Right renal cortex interstitium (tissue), 3 donors: ENCODE data around the gene TNRC18. TPM values are rescaled to one million over a fixed set of nuclear protein-coding genes. Genes with fewer than 3 reads are reported as not detected.
A peak's percentile ranks its signal among the peaks of the same experiment; 100 is the strongest.
"Not testable (repeated sequence)": the region's sequence is repeated elsewhere in the genome, so short reads cannot be mapped to it uniquely, and the experiment has no call there.

ENCODE experiments used
- DNase-seq, 3 donors: peaks; one replicate each; pipeline ENCODE4 v3.0.0-alpha.2; 2013; ENCODE audit warnings: low read depth in 3 of 3, low spot score in 2 of 3
- polyA plus RNA-seq, 3 donors: library from polyadenylated mRNA; unstranded; fragments of 120-200 nt; gene quantifications; one replicate each; pipeline ENCODE4 v1.2.1, GENCODE V29; 2013; ENCODE audit not compliant: insufficient read length in 3 of 3

Gene TNRC18
- polyA plus RNA-seq, 3 donors, result 89.2 to 111 (median 99.0) TPM

GRCh38 chr7:5380350-5381070, 43.1 kb downstream of the TNRC18 start:
- DNase-seq, result no peak

- no peak for DNase-seq
Measured at GRCh38 chr7:5379546-5379945, 44.1 kb downstream of the TNRC18 start.

- DNase-seq, result no peak
Measured at GRCh38 chr7:5377816-5378215, 45.8 kb downstream of the TNRC18 start.

GRCh38 chr7:5377279-5377678, 46.4 kb downstream of the TNRC18 start:
- DNase-seq, result no peak

GRCh38 chr7:5375925-5376324, 47.7 kb downstream of the TNRC18 start:
- DNase-seq, result no peak

GRCh38 chr7:5374464-5374863, 49.2 kb downstream of the TNRC18 start:
- DNase-seq, result no peak

- no peak for DNase-seq
Measured at GRCh38 chr7:5373300-5373699, 50.3 kb downstream of the TNRC18 start.

- DNase-seq, result no peak
Measured at GRCh38 chr7:5370454-5371353, 52.9 kb downstream of the TNRC18 start.

GRCh38 chr7:5367661-5368060, 56.0 kb downstream of the TNRC18 start:
- DNase-seq, result no peak

- peak in 2 of 3 donors; percentile 57 to 63 for DNase-seq
Measured at GRCh38 chr7:5365976-5366625, 57.5 kb downstream of the TNRC18 start.

- no peak for DNase-seq
Measured at GRCh38 chr7:5363729-5364128, 59.9 kb downstream of the TNRC18 start.

GRCh38 chr7:5362466-5362865, 61.2 kb downstream of the TNRC18 start:
- DNase-seq, result no peak

GRCh38 chr7:5361446-5362127, 62.0 kb downstream of the TNRC18 start:
- no peak for DNase-seq

- no peak for DNase-seq
Measured at GRCh38 chr7:5360971-5361370, 62.7 kb downstream of the TNRC18 start.

GRCh38 chr7:5360451-5360850, 63.2 kb downstream of the TNRC18 start:
- no peak for DNase-seq

GRCh38 chr7:5360021-5360420, 63.6 kb downstream of the TNRC18 start:
- not testable (repeated sequence) for DNase-seq

GRCh38 chr7:5359344-5359743, 64.3 kb downstream of the TNRC18 start:
- no peak for DNase-seq

GRCh38 chr7:5357951-5358350, 65.7 kb downstream of the TNRC18 start:
- DNase-seq, result no peak

GRCh38 chr7:5356751-5357119, 66.9 kb downstream of the TNRC18 start:
- DNase-seq, result no peak

- DNase-seq, result no peak
Measured at GRCh38 chr7:5354460-5355232, 69.0 kb downstream of the TNRC18 start.
